Esophagus muscularis mucosa (tissue), 4 donors: ENCODE measurements around the gene LAMA3. TPM values are rescaled to one million over a fixed set of nuclear protein-coding genes. Genes with fewer than 3 reads are reported as not detected.

Experiments
- DNase-seq: peaks from one replicate; pipeline ENCODE4 v3.0.0-alpha.2; 2017; ENCODE audit errors: extremely low spot score
- H3K27ac ChIP-seq, 4 donors: fragments of 200-600 bp; sonication (generic); replicated peaks in 1 of 4; 1 replicate in 3 of 4; 2 replicates in 1 of 4; pipeline ENCODE4 v1.5.1; 2016 to 2019; ENCODE audit warnings: mild to moderate bottlenecking in 1 of 4
- H3K27me3 ChIP-seq, 4 donors: fragments of 200-600 bp; sonication (generic); one replicate each; pipeline versions ENCODE4 v1.5.1 to v1.6.0; 2016 to 2019
- H3K36me3 ChIP-seq, 4 donors: fragments of 200-600 bp; sonication (generic); one replicate each; pipeline ENCODE4 v1.5.1; 2016 to 2019
- H3K4me1 ChIP-seq, 4 donors: fragments of 200-600 bp; sonication (generic); one replicate each; pipeline ENCODE4 v1.5.1; 2016 to 2019
- H3K4me3 ChIP-seq, 4 donors: fragments of 200-600 bp; sonication (generic); 1 replicate in 2 of 4; 2 replicates in 2 of 4; pipeline ENCODE4 v1.5.1; 2016 to 2019; ENCODE audit warnings: mild to moderate bottlenecking in 4 of 4, moderate library complexity in 1 of 4
- H3K9me3 ChIP-seq, 4 donors: fragments of 200-600 bp; sonication (generic); 1 replicate in 3 of 4; 2 replicates in 1 of 4; pipeline ENCODE4 v1.5.1; 2016 to 2019
- EP300 ChIP-seq: sonication (generic); formaldehyde crosslinking; IDR thresholded peaks from one replicate; pipeline ENCODE4 v1.6.1; 2017; ENCODE audit warnings: antibody characterized with exemption
- POLR2A ChIP-seq: fragments of 450-650 bp; IDR thresholded peaks from one replicate; pipeline ENCODE4 v1.6.1; 2017; ENCODE audit warnings: antibody characterized with exemption, moderate library complexity, mild to moderate bottlenecking, low read depth
- POLR2AphosphoS5 ChIP-seq, 2 donors: sonication (generic); formaldehyde crosslinking; IDR thresholded peaks; one replicate each; pipeline ENCODE4 v1.6.1; 2017; ENCODE audit warnings: antibody characterized with exemption in 2 of 2
- WGBS: methylation state at CpG from one replicate; pipeline ENCODE4 v1.1.5; 2018; 5-methylcytosine and 5-hydroxymethylcytosine counted together
- intact Hi-C: fragments of 100-400 bp; cut with DNase I; formaldehyde crosslinking; loops from one replicate; pipeline ENCODE4 v1.15.1; 2023
- total RNA-seq, 4 donors: library from RNA; depleted of rRNA; stranded (reverse); fragments of >200 nt; gene quantifications; one replicate each; pipeline versions ENCODE4 v1.1.0 to v1.2.1, GENCODE V29; 2016
- TF ChIP-seq, protein P1 (sequence below), 3 experiments: fragments of 200-600 bp in 2 of 3; fragments of 450-650 bp in 1 of 3; sonication (generic) in 2 of 3; IDR thresholded peaks; one replicate each; pipeline ENCODE4 v1.5.1; 2017 to 2019; ENCODE audit warnings: antibody characterized with exemption in 3 of 3, mild to moderate bottlenecking in 2 of 3, moderate library complexity in 1 of 3

Gene LAMA3
- total RNA-seq, 4 donors from 2014 or later = 7.5 to 12.9 (median 11.7) TPM

GRCh38 chr18:23845988-23846630 is 156.9 kb downstream of the LAMA3 start:
- TF ChIP-seq POLR2A (no peak), POLR2AphosphoS5 (IDR thresholded peaks at IDR 0.05) (no peak), EP300 (no peak)
- TF ChIP-seq, protein P1, sequence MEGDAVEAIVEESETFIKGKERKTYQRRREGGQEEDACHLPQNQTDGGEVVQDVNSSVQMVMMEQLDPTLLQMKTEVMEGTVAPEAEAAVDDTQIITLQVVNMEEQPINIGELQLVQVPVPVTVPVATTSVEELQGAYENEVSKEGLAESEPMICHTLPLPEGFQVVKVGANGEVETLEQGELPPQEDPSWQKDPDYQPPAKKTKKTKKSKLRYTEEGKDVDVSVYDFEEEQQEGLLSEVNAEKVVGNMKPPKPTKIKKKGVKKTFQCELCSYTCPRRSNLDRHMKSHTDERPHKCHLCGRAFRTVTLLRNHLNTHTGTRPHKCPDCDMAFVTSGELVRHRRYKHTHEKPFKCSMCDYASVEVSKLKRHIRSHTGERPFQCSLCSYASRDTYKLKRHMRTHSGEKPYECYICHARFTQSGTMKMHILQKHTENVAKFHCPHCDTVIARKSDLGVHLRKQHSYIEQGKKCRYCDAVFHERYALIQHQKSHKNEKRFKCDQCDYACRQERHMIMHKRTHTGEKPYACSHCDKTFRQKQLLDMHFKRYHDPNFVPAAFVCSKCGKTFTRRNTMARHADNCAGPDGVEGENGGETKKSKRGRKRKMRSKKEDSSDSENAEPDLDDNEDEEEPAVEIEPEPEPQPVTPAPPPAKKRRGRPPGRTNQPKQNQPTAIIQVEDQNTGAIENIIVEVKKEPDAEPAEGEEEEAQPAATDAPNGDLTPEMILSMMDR (IDR thresholded peaks at IDR 0.05) = no peak
- Histone ChIP-seq H3K27ac (no peak overlapping the region), H3K9me3 (no peaks in the 10 kb centered on the region), H3K4me3 (no peak overlapping the region), H3K27me3 (no peaks in the 10 kb centered on the region), H3K4me1 (no peaks in the 10 kb centered on the region), H3K36me3 (peaks cover 0 to 76% (median 39%) of the 10 kb centered on the region in 4 donors)
- intact Hi-C loops = no loop called here
- no peak for DNase-seq
- 97% methylated on average over 10 of the region's 15 CpGs for WGBS

- WGBS = 86% methylated on average over 10 of the region's 19 CpGs
- Histone ChIP-seq H3K9me3 (no peaks in the 10 kb centered on the region), H3K36me3 (peaks cover 0 to 71% (median 37%) of the 10 kb centered on the region in 4 donors), H3K4me3 (no peak overlapping the region), H3K27me3 (no peaks in the 10 kb centered on the region), H3K27ac (no peak overlapping the region), H3K4me1 (no peaks in the 10 kb centered on the region)
- TF ChIP-seq EP300 (no peak), POLR2AphosphoS5 (IDR thresholded peaks at IDR 0.05) (no peak), POLR2A (no peak)
- TF ChIP-seq, protein P1 (IDR thresholded peaks at IDR 0.05) = no peak
- DNase-seq = no peak
- intact Hi-C loops = no loop called here
These were observed 158.2 kb downstream of the LAMA3 start for GRCh38 chr18:23847321-23847986.

DNA sequence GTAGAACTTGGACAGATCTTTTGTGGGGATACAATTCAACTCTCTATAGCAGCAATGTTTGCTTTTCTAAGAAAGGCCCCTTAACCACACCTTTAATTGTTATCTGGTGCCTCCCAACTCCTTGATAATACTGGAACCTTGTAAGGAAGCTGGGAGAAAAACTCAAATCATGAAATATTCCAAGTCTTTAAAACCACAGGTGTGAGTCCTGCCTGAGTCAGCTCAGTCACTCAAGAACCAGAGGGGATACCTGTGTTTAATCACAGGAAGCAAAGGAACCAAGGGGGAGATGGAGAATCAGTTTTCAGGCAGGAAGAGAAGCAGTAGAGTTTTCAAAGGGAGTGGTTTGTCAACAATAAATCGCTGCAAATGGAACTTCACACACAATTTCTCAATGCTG is 159.9 kb downstream of the LAMA3 start:
- no peaks in the 10 kb centered on the region for H3K9me3 ChIP-seq
- TF ChIP-seq POLR2A (no peak), EP300 (no peak), POLR2AphosphoS5 (IDR thresholded peaks at IDR 0.05) (no peak)
- TF ChIP-seq, protein P1 (IDR thresholded peaks at IDR 0.05) = no peak
- peak; percentile 29 for DNase-seq
- H3K4me1 ChIP-seq = no peaks in the 10 kb centered on the region
- H3K27ac ChIP-seq = no peak overlapping the region
- no peaks in the 10 kb centered on the region for H3K27me3 ChIP-seq
- H3K4me3 ChIP-seq = no peak overlapping the region
- 50% methylated on average over 1 of the region's 1 CpG for WGBS
- peaks cover 0 to 60% (median 24%) of the 10 kb centered on the region in 4 donors for H3K36me3 ChIP-seq
- intact Hi-C loops = no loop called here

DNA sequence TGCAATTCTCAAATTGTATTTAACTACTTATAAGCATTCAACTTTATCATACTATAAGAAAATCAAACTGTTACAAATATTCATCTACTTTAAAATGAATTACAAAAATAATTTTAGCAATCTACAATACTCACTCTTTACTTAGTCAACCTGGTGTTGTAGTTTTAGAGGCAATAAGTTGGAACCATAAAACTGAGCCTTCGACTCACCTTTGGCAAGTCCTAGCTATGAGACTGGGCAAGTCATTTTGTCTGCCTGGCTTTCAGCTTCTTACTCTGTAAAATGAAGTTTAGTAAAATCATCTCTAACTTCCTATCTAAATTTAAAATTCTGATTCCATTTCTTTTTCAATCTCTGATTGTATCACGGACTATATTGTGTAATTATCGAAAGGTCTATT is 161.0 kb downstream of the LAMA3 start:
- H3K4me1 ChIP-seq = no peaks in the 10 kb centered on the region
- H3K27ac ChIP-seq = no peak overlapping the region
- DNase-seq = no peak
- intact Hi-C loops = no loop called here
- no peaks in the 10 kb centered on the region for H3K27me3 ChIP-seq
- H3K36me3 ChIP-seq = peaks cover 0 to 51% (median 21%) of the 10 kb centered on the region in 4 donors
- TF ChIP-seq POLR2AphosphoS5 (IDR thresholded peaks at IDR 0.05) (no peak), POLR2A (no peak), EP300 (no peak)
- TF ChIP-seq, protein P1 (IDR thresholded peaks at IDR 0.05) = no peak
- H3K4me3 ChIP-seq = no peak overlapping the region
- 94% methylated on average over 3 of the region's 3 CpGs for WGBS
- H3K9me3 ChIP-seq = no peaks in the 10 kb centered on the region
